ENCODE measurements around the gene KIF16B.

KIF16B gene

GRCh38 chr20:16346956-16347355 lies 226.3 kb downstream of the KIF16B start:
- H3K36me3 ChIP-seq: no peaks in the 10 kb centered on the region
- H3K9me3 ChIP-seq (ENCODE audit: severe bottlenecking): no peaks in the 10 kb centered on the region
- no peak for TF ChIP-seq CTCF (IDR thresholded peaks at IDR 0.05; ENCODE audit: low read depth, low read length)
- no peak for DNase-seq
- H3K27ac ChIP-seq: no peak overlapping the region
- H3K4me3 ChIP-seq (ENCODE audit: low read depth, low read length): no peak overlapping the region
- H3K27me3 ChIP-seq (ENCODE audit: insufficient read depth, low read depth, severe bottlenecking): no peaks in the 10 kb centered on the region

DNA sequence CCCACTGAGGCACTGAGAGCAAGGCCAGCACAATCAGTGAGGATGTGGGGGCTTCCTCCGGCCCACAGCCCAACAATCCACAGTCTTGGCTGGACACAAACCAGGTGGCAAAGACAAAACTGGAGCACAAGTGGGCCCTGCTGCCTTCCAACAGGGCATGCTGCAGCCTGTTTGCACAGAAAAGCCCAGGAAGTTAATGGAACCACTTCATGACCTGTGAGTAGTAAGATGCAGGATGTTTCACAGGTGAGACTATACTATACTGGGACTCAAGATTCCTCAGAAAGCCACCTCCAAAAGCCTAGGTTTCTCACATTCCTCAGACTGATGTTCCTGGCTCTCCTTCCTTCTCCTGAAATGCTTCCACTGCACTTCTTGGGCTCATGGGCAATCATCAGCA lies 235.5 kb downstream of the KIF16B start:
- Histone ChIP-seq H3K27ac (no peak overlapping the region), H3K9me3 (ENCODE audit: severe bottlenecking) (no peaks in the 10 kb centered on the region), H3K27me3 (ENCODE audit: insufficient read depth, low read depth, severe bottlenecking) (no peaks in the 10 kb centered on the region), H3K36me3 (no peaks in the 10 kb centered on the region), H3K4me3 (ENCODE audit: low read depth, low read length) (no peak overlapping the region)
- no peak for TF ChIP-seq CTCF (IDR thresholded peaks at IDR 0.05; ENCODE audit: low read depth, low read length)
- DNase-seq: no peak

- no peaks in the 10 kb centered on the region for H3K27me3 ChIP-seq (ENCODE audit: insufficient read depth, low read depth, severe bottlenecking)
- H3K36me3 ChIP-seq: no peaks in the 10 kb centered on the region
- no peak overlapping the region for H3K4me3 ChIP-seq (ENCODE audit: low read depth, low read length)
- DNase-seq: no peak
- TF ChIP-seq CTCF (IDR thresholded peaks at IDR 0.05; ENCODE audit: low read depth, low read length): no peak
- H3K9me3 ChIP-seq (ENCODE audit: severe bottlenecking): no peaks in the 10 kb centered on the region
- H3K27ac ChIP-seq: no peak overlapping the region
Observed at GRCh38 chr20:16327606-16328005, 245.6 kb downstream of the KIF16B start.

- Histone ChIP-seq H3K27me3 (ENCODE audit: insufficient read depth, low read depth, severe bottlenecking) (no peaks in the 10 kb centered on the region), H3K36me3 (no peaks in the 10 kb centered on the region), H3K27ac (no peak overlapping the region), H3K4me3 (ENCODE audit: low read depth, low read length) (no peak overlapping the region), H3K9me3 (ENCODE audit: severe bottlenecking) (no peaks in the 10 kb centered on the region)
- no peak for TF ChIP-seq CTCF (IDR thresholded peaks at IDR 0.05; ENCODE audit: low read depth, low read length)
- no peak for DNase-seq
Observed at GRCh38 chr20:16321291-16321690, 252.0 kb downstream of the KIF16B start.

GRCh38 chr20:16317445-16318362 lies 255.5 kb downstream of the KIF16B start:
- H3K4me3 ChIP-seq (ENCODE audit: low read depth, low read length): no peak overlapping the region
- no peak overlapping the region for H3K27ac ChIP-seq

More at GRCh38 chr20:16317445-16318362, 255.5 kb downstream of the KIF16B start:
- no peaks in the 10 kb centered on the region for H3K27me3 ChIP-seq (ENCODE audit: insufficient read depth, low read depth, severe bottlenecking)
- no peaks in the 10 kb centered on the region for H3K9me3 ChIP-seq (ENCODE audit: severe bottlenecking)
- DNase-seq: no peak
- H3K36me3 ChIP-seq: no peaks in the 10 kb centered on the region
- no peak for TF ChIP-seq CTCF (IDR thresholded peaks at IDR 0.05; ENCODE audit: low read depth, low read length)

Measured in WERI-Rb-1 (cell line).